H1 (cell line): ENCODE measurements around the gene DLG5.

Experiments
- EP300 ChIP-seq, 2 experiments: IDR thresholded peaks; 1 replicate in 1 of 2; 2 replicates in 1 of 2; pipeline ENCODE4 v1.6.1; 2011 to 2012; ENCODE audit warnings: low read depth in 2 of 2, low read length in 2 of 2, mild to moderate bottlenecking in 2 of 2, borderline replicate concordance in 1 of 2, inconsistent platforms in 1 of 2, moderate library complexity in 1 of 2
- SRF ChIP-seq: IDR thresholded peaks from 2 replicates; pipeline ENCODE4 v1.6.1; 2011; ENCODE audit warnings: mild to moderate bottlenecking, low read depth, low read length, moderate library complexity
- YY1 ChIP-seq: IDR thresholded peaks from 2 replicates; pipeline ENCODE4 v1.6.1; 2011; ENCODE audit warnings: low read depth, mild to moderate bottlenecking, low read length

DNA sequence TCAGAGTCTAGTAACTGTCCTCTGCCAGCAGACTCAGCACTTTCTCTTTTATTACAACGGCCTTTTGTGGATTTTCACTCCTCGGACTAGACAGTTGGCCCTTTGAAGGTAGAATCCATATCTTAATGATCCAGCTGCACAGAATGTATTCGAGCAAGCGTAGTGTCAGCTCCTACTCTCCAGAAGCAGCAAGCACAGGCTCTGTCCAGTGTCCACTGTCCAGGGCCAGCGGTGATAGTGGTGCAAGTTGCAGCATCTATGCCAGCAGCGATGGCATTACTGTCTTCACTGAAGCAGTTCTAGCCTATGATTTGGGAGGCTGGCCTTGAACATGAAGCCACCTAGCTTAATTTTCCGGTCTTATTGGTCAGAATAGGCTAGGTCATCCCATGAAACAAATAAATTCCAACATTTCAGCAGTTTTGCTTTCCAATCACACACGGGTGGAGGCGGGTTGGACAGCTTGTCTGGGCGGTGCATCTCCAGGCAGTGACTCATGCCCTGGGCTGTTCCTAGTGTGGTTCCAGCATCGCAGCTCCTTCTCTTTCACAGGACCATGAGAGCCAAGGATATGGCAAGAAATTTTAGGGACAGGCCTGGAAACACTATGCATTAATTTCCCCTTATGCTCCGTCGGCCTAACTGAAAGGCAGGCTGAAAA, 180.4 kb downstream of the DLG5 start:
- TF ChIP-seq YY1 (no peak), EP300 (IDR thresholded peaks at IDR 0.05; ENCODE audit: borderline replicate concordance in 1 of 2, low read depth in 2 of 2, low read length in 2 of 2) (no peak), SRF (no peak)
